ENCODE results near the gene TPSG1. TPM values are rescaled to one million over a fixed set of nuclear protein-coding genes. Genes with fewer than 3 reads are reported as not detected.

The TPSG1 gene
- total and polyA plus RNA-seq, 2 experiments from 2014 or later: 0.81 TPM; not detected in 1

DNA sequence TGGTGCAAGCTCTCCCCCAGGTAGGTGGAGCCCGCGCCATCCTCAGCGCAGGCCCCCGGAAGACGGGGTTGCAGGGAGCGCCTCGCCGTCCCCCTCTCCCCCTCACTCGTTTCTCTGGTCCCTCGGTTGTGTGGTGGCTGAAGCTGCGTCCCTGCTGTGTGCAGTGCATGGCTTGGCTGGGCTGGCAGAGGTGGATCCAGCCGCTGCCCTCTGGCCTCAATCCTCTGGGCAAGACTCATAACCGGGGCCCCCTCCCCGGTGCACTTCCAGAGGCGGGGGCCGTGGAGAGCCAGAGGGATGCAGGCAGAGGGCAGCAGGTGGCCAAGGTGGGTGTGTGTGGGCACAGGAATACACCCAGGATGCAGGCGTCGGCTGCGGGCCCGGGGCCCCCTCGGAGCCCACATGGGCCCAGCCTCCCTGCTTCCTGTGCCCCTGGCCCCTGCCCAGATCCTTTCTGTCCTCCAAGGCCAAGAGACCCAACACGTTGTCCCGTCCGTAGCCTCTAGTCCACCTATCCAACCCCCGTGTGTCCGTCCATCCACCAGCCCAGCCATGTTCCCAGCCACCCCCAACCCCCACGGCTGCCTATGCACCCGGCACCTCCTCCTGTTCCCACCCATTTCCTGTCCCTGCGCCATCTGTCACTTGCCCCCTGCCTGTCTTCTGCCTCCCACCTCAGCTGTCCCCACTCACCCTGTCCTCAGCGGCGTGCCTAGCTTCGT, 9.3 kb downstream of the TPSG1 start (continued):
- no peak for TF ChIP-seq ZNF462 (CRISPR knock-in tag; IDR thresholded peaks at IDR 0.05)
- TF ChIP-seq NANOG (IDR thresholded peaks at IDR 0.05; ENCODE audit: borderline replicate concordance): no peak
- no peak for TF ChIP-seq REST (IDR thresholded peaks at IDR 0.05; ENCODE audit: unreplicated experiment)
- TF ChIP-seq STAT1 (IDR thresholded peaks at IDR 0.05; ENCODE audit: unreplicated experiment): no peak
- TF ChIP-seq, protein P1, sequence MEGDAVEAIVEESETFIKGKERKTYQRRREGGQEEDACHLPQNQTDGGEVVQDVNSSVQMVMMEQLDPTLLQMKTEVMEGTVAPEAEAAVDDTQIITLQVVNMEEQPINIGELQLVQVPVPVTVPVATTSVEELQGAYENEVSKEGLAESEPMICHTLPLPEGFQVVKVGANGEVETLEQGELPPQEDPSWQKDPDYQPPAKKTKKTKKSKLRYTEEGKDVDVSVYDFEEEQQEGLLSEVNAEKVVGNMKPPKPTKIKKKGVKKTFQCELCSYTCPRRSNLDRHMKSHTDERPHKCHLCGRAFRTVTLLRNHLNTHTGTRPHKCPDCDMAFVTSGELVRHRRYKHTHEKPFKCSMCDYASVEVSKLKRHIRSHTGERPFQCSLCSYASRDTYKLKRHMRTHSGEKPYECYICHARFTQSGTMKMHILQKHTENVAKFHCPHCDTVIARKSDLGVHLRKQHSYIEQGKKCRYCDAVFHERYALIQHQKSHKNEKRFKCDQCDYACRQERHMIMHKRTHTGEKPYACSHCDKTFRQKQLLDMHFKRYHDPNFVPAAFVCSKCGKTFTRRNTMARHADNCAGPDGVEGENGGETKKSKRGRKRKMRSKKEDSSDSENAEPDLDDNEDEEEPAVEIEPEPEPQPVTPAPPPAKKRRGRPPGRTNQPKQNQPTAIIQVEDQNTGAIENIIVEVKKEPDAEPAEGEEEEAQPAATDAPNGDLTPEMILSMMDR (conservative IDR thresholded peaks at IDR 0.05; ENCODE audit: low read depth in 2 of 2): no peak

Measured in GM23338 (cell line).